Measurements from ENCODE around the gene RAB3IL1.

RAB3IL1 gene

DNA sequence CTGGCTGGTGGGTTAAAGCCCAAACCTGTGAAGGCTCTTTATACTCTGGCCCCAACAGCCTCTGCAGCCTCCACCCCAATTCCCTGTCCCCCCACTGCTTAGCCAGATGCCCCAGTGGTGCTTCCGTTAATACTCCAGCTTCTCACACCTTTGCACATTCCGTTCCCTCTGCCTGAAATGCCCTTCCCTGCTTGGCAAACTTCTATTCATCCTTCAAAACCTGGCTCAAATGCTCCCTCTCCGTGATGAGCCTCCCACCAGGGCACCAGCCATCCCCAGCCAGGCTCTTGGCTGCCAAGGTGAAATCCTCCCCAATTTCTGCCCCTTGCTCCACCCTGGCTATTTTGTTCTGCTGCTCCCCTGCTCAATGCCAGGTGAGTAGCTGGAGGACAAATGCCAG is 13.5 kb downstream of the RAB3IL1 start:
- DNase-seq: no peak

DNA sequence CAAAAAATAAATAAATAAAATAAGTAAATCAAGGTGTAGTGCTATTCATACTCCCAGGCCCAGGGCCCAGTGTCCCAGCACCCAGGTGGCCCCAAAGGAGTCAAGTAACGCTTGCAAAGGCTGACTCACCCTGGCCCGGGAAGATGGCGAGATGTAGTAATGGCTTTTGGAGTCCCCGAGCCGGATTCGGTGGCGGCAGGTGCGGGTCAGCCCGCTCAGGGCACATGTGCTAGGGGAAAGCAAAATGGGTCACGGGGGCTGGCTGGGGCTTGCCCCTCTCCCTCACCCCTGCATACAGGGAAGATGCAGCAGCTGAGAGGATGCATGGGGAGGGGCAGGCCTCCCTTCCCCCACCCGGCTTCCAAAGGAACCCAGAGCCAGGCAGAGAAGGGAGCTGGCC is 15.1 kb downstream of the RAB3IL1 start:
- DNase-seq: no peak

DNA sequence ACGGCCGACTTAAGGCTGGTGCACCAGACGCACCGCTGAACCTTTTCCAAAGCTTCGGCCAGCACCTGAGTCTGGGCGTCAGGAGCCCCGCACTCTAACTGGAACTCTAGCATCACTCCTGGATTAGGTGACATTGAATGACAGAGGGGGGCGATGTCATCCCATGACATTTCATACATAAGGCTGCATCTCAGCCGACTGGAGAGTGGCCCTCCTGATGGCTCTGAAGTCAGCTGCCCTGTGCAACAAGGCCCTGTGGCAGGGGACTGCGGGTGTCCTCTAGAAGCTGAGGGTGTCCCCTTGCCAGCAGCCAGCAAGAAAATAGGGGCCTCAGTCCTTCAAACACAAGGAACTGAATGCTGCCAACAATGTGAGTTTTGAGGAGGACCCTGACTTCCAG is 16.0 kb downstream of the RAB3IL1 start:
- DNase-seq: no peak

DNA sequence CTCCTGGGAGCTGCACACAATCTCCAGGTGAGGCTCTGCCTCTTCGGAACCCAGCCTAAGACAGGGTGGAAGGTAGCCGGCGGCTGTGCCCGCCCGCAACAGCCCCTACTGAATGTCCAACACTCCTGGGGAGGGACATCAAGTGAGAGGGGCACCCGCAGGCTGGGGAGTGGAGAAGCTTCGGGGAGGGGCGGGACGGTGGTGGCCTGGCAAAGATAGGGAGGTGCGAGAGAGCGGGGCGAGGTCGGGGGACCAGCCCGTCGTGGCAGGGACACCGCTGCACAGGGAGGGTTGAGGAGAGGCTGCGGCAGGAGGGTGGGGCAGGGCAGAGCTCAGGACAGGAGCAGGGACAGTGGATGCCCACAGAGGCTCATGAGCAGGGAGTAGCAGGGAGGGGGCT is 17.1 kb downstream of the RAB3IL1 start:
- no peak for DNase-seq

DNA sequence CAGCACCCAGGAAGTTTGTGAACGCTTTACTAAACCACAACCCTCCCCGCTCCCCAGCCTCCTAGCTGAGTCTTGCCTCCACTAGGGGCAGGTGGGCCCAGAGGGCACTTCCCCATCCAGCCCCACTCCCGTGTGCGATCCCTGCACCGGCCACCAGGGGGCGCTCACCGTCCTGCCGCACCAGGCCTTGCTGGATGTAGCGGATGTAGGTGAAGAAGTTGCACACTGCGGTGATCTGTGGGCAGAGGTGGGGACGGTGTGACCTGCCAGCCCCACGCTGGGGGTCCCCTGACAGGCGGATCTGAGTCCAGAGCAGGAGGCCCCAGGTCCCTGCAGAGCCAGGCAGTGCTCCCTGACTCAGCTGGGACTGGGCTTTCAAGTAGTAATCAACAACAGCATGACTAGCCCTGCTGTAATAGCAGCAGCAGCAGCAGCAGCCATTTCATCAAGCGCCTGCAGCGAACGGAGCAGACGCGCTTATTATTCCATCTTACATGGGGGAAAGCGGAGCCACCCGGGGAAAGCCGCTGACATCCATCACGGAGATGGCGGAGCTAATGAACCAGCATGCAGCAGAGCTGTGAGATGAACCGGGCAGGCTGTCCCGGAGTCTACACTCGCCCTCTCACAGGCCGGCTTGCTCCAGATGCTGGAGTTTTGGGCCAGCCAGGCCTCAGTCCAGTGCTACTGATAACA is 18.1 kb downstream of the RAB3IL1 start:
- DNase-seq: peak; percentile 70 to 83 (median 73)

DNA sequence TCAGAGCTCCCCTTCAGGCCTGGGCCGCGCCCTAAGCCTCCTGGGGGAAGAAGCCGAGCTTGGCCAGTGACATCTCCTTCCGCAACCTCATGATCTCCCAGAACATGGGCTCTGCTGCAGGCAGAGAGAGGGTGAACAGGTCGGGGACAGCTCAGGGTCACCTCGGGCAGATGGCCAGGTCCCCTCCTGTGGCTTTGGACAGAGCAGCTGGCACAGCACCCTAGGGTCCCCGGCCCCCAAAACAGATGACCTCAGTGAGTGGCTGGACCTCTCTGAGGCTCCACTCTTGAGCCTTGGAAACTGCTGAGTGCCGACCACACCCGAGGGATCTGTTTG is 19.2 kb downstream of the RAB3IL1 start:
- no peak for DNase-seq

DNA sequence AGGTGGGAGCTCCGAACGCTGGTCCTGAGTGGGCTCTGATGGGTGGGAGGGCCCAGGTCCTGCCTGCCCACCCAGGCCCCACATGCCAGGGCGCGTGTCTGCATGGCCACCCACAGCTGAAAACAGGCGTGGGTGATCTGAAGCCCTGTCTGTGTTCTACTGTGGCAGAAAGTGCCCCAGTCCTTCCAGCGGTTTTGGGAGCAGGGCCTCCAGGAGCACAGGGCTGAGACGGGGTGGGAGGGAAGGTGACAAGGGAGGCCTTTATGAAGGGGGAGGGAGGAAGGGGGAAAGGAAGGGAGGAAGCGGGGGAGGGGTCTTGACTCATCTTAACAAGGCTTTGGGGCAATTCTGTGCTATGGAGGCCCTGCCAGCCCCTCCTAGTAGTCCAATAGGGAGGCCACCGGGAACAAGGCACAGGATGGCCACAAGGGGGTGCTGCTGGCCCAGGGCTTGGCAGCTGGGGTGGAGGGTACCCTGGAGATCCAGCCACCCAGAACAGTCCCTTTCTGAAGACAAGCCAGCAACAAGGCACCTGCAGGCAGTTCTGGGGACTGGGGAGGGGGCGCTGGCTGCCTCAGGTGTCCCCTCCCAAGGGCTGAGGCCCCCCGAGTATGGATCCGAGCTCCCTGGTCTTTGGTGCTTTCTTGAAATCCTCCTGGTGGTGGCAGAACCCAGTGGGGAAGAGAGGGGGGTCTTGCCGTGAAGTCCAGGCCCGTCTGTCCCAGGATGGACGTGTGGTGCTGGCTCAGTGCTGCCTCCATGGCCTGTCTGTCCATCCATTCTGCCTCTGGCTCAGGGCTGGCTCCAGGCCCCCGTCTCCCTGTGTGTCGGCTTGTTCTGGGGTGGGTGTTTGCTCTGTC is 19.7 kb downstream of the RAB3IL1 start:
- DNase-seq: peak; percentile 35 to 76 (median 53)

DNA sequence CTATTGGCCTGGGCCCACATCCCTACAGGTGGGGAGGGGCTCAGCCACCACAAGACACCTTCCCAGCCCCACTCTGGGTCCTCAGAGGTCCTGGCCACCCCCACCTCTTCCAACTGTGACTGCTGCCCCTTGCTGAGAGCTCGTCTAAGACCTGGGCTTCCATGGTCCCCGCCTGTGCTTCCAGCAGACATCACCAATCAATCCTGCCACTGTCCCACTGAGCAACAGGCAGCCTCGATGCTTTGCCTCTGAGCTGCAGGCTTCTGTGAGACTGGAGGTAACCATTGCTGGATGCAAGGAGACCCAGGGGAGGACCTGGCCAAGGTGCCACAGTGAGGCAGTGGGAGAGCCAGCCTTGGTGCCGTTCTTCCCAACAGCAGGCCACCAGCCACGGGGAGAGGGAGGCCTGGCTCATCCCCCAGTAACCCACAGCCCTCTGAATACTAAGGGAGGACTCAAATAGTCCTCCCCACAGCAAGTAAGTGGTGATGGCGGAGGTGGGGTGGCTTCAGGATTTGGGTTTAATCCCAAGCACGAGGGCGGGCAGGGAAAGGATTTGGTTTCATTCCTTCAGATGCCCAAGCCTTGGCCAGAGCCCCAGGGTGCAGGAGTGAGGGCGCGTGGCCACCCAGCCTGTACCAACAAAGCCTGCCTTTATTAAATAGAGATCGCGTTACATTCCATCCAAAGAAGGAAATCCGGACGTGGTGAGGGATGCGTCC is 20.5 kb downstream of the RAB3IL1 start:
- DNase-seq: no peak

DNA sequence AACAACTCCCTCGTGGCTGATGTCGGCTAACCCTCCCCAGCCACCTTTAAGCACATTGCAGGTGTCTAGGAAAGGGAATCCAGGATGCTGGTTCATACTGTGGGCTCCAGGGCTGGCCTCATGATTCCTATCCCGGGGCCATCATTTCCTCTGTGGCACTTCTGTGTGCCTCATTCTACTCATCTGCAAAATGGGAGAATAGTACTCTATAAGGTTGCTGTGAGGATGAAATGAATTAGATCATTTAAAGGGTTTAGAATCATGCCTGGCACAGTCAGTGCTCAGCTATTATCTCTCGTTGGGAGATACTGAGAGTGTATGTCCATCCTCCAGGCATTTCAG is 21.7 kb downstream of the RAB3IL1 start:
- no peak for DNase-seq

DNA sequence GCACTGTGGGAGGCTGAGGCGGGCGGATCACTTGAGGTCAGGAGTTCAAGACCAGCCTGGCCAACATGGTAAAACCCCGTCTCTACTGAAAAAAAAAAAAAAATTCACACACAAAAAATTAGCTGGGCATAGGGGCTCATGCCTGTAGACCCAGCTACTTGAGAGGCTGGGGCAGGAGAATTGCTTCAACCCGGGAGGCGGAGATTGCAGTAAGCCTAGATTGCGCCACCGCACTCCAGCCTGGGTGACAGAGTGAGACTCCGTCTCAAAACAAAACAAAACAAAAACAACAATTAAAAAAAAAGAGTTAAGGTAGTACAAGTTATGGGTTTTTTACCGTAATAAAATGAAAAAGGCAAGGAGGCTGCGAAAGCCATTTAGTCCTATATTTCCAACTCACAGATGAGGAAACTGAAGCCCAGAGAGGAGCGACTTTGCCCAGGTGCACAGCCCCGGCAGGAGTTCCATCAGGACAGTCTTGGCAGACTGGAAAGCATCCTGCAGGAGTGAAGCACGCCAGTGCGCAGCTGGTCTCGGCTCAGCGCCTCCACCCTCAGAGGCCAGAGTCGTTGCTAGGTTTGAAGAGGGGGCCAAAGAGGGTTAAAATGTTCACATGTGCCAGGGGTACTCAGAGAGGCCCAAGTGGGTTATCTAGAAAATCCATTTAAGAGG is 22.2 kb downstream of the RAB3IL1 start:
- DNase-seq: peak in 2 of 3 experiments; percentile 11 to 15

DNA sequence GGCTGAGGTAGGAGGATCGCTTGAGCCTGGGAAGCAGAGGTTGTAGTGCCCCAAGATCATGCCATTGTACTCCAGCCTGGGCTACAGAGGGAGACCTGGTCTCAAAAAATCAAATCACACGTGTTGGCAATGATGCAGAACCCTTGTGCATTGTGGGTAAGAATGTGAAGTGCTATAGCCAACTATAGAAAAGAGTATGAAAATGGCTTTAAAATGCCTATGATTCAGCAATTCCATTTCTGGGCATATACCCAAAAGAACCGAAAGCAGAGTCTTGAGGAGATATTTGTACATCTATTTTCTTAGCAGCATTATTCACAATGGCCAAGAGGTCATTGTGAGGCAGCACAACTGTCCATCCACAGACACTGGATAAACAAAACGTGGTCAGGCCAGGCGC is 23.4 kb downstream of the RAB3IL1 start:
- no peak for DNase-seq

DNA sequence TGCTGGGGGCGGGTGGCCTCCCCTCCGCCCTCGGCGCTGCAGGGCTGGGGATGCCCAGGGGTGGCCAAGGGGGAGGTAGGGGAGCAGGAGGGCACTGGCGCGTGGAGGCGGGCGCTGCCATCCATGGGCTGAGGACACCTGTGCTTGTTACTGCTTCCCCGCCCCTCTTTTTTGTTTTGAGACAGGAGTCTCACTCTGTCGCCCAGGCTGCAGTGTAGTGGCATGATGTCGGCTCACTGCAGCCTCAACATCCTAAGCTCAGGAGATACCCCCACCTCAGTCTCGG is 25.3 kb downstream of the RAB3IL1 start:
- peak in 2 of 3 experiments; percentile 41 to 90 for DNase-seq

DNA sequence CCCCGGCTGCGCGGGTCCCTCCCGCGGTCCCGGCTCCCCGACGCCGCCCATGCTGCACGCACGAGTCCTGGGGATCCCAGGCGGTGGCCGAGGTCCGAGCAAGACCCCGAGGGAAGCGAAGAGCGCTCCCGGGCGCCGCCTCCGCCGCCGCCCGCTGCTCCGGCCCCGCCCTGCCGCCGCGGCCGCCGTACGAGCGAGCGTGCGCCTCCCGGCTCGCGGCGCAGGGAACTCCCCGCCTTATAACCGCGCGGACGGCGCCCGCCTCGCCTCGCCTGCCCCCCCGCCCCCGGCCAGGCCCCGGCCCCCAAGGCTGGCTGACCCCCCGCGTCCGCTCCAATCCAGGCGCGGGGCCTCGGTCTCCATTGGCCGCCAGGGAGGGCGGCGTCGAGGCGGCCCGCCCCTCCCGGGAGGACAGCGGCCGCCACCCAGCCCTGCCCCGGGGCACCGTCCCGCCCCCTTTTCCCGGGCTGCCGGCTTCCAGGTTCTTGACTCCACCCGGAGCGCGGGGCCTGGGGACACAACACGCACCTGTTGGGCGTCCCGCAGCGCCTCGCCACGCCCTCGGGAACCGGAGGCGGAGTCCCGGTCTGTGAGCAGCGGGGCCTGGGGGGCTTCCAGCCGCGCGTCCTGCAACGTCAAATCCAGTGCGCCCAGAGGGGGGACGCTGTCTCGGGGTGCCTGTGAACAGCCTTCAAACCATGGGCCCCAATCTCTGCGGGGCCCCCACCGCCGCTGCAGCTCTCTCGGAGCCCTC is 25.9 kb downstream of the RAB3IL1 start, which contains the start of gene FADS3:
Gene FADS3 (minus strand): TSS at position 215 of the 754 bp plus-strand sequence. CDS start 164 bp downstream, at position 51.
- DNase-seq: peak; percentile 83 to 96 (median 95)

DNA sequence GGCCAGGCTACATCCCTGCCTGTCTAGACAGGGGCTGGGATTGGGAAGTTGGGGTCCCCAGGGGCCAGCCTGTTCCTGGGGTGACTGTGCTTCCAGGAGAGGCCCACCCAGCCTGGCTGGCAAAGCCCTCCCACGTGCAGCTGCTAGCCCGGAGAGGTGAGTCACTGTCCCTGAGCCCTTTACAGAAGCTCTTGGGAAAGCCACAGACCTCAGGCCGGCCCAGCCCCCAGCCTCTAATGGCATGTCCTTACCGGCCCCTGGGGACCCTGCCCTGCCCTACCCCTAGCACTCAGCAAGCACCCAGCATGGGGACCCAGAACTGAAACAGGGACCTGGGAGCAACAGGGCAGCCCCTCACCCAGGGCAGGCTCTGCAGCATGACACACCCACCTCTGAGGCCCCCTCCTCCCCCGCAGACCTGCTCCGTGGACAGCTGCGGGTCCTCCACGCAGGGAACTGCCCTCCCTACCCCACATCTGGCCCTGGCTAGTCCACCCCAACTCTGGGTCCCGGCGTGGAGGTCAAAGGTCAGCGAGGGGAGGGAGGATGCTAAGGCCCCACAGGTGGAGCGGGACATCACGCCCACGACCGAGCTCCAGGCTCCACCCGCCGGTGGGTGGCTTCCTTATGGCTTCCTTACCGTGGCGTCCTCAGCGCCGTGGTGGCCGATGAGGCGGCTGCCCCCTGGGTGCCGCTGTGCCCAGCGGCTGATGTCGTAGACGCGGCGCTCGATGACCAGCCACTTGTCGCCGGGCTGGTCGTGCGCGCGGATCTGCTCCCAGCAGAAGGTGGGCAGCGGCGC is 26.6 kb downstream of the RAB3IL1 start:
- DNase-seq: peak; percentile 28 to 89 (median 80)

DNA sequence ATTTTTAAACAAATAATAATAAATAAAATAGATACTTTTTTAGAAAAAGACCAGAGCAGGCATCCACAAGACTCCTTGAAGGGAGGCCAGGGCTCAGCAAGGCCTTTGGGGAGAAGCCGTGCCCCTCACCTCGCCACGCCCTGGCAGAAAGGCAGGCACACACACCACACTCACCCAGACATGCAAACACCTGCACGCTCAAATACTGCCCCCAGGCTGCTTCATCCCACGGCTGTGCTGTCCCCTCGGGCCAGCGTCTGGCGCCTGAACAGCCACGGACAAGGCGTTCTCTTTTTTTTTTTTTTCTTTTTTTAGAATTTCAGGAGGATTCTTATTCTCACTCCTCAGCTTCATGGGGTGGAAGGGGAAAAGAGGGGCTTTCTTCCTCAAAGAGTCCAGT is 27.5 kb downstream of the RAB3IL1 start:
- DNase-seq: peak in 1 of 3 experiments; percentile 46

DNA sequence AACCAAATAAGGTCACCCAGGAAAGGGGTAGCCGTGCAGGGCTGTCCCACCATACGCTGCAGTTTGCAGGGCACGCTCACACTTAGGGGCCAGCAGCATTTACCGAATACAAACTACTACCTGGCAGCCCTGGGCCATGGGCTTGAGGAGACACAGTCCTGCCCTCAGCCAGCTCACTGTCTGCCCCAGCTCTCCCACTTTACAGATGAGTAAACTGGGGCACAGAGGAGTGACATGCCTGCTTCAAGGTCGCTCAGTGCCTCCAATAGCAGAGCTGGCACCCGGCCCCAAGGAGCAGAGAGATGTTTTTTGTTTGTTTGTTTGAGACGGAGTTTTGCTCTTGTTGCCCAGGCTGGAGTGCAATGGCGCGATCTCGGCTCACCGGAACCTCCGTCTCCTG is 28.8 kb downstream of the RAB3IL1 start:
- no peak for DNase-seq

DNA sequence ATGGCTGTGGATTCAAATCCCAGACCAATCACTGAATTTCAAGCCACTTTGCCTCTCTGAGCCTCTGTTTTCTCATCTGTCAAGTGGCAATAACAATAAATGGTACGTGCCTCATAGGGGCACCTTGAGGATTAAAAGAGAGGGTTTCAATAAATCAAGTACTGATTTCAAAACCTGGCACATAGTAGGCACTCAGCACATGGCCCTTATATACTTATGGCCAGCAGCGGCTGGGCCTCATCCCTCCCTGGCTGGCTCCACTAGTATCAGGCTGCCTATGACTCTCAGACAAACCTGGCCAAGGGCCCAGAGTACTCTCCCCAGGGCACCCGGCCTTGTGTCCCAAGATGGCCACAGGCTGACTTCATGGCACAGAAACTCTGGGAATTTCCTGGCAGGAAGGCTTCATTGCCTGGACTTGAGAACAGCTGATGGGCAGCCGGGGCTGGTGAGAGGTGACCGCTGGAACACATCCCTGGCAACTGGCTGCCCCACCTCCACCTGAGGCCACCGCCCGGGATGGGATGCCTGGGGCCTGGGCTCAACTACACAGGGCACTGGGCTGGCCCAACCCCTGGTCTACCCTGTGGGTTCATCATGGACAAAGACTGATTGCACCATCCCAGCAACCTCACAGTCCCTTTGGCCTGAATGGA is 29.4 kb downstream of the RAB3IL1 start:
- no peak for DNase-seq

DNA sequence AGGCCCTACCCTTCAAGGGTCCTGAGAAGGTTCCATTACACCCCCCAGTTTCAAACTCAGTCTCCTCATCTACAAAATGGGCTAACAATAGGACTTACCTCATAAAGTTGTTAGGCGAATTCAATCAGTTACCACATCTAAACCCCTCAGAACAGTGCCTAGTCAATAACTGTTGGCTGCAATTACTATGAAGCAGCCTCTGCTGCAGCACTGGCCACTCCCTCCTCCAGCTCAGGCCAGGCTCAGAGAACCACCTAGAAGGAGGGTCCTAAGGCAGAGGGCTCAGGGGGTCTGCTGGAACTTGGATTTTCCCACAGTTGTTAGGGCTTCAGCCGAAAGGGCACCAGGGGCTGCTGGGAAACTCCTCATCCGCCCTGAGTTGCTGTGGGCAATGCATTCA is 30.7 kb downstream of the RAB3IL1 start:
- no peak for DNase-seq

DNA sequence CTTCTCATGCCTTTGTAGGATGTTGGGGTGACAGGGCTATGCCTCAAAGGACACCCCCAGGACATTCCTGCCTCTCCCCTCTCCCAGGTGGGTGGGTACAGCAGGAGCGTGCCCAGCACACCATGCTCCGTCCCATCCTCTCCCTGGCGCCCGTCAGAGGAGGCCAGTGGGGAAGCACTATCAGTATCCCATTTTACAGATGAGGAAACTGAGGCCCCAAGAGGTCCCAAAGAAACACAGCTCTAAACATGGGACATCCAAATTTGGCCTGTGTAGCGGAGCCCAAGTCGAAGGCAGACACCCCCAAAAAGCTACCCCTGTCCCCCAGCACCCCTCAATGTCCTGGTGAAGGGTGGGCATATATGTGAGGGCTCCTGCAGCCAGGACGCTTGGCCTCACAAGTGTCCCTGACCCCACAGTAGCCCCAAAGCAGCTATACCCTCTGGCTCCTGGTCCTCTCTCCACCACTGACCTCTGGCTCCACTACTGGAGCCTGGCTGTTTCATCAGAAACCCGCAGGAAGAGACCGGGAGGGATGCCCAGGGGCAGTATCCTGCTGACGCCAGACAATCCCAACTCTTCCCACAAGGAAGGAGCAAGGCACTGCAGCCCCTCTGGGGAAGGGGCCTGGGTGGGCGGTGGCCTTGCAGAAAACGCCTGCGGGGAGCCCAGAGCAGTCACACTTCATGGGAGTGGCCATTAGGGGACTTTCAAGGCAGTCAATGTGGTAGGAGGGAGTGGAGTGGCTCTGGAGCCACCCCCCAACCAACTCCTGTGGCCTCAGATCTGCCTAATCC is 31.4 kb downstream of the RAB3IL1 start:
- DNase-seq: no peak

DNA sequence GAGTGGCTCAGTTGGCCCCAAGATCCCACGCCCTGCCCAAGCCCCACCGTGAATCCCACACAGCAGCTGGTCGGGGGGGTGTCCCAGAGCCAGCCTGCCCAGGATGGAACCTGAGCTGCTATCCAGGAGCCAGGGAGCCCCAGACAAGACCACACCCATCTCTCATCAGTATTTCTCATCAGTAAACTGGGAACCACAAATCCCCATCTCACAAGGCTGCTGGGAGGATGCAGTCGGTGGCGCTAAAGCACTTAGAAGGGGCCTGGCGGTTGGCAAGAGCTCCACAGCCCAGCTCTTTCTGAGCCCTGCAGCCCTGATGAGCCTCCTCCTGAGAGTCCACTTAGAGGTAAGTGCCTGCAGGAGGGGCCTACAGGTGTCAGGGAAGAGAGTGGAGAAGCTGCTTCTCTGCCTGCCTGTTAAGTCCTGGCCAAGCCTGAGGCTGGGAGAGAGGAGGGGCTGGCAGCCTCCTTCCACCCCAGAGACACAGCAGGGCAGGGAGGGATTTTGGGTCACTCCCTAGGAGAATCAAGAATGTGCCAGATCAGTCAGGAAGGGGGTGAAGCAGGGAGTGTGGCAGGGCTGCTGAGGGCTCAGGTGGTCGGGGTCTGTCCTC is 32.1 kb downstream of the RAB3IL1 start:
- peak in 2 of 3 experiments; percentile 60 to 91 for DNase-seq
